ENCODE results near the gene POC1B.

Gene POC1B

GRCh38 chr12:89421092-89421835 lies 104.6 kb downstream of the POC1B start:
- no peak for TF ChIP-seq CTCF (IDR thresholded peaks at IDR 0.05; ENCODE audit: extremely low read depth, insufficient read depth, missing control alignments)
- DNase-seq (ENCODE audit: low spot score) = no peak
- in situ Hi-C loops (cut with MboI; ENCODE audit: low pct_unique_long_range_greater_than_20kb, low sequenced_read_pairs, unreplicated experiment) = no loop called here

DNA sequence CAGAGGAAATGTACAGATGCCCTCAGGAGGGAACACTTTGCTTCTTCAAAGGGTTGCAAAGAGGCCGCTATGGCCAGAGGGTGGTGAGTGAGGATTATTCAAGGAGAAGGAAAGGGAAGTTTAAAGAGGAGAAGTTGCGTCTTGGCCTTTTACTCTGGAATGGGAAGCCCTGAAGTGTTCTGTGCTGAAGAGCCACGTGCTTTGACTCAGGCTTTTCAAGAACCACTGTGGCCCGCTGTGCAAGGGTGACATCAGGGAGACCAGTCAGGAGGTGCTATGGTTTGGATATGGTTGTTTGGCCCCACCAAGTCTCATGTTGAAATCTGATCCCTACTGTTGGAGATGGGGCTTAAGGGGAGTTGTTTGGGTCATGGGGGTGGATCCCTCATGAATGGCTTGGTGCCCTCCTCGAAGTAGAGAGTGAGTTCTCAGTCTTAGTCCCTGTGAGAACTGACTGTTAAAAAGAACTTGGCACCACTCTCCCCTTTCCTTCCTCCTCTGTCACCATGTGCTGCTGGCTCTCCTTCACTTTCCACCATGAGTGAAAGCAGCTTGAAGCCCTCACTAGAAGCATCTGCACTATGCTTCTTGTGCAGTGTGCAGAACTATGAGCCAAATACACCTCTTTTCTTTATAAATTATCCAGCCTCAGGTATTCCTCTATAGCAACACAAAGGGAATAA lies 107.5 kb downstream of the POC1B start:
- no peak for TF ChIP-seq CTCF (IDR thresholded peaks at IDR 0.05; ENCODE audit: extremely low read depth, insufficient read depth, missing control alignments)
- DNase-seq (ENCODE audit: low spot score) = no peak
- in situ Hi-C loops (cut with MboI; ENCODE audit: low pct_unique_long_range_greater_than_20kb, low sequenced_read_pairs, unreplicated experiment) = no loop called here

DNA sequence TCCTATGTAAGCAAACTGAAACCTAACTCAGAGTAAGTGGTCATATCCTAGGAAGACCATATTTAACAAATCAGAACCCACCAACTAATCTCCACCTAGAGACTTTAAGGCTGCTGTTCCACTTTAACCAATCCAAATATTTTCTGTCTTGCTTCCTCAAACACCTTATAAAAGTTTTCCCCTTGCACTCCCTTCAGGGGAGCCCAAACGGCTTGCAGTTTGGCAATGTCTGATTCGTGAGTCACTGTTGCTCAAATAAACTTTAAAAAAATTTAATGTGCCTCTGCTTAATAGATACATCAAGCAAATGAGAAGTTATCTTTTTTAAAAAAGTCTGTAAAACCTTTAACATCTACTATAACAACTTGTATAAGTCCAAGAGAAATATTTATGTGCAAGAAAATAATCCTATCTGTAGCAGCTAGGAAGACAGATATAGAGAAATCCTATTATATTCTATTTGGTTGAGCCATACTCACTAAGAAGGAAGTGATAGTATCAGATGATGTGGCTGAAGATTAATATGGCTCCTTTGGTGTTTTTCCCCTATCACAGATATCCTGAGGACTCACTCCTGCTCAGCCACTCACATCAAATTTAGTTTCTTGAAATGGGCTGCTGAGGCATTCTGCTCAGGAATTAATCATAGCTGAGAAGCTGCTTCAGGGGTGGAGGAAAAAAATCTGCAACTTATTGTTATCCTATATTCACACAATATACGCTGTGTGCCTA lies 108.4 kb downstream of the POC1B start:
- TF ChIP-seq CTCF (IDR thresholded peaks at IDR 0.05; ENCODE audit: extremely low read depth, insufficient read depth, missing control alignments) = no peak
- in situ Hi-C loops (cut with MboI; ENCODE audit: low pct_unique_long_range_greater_than_20kb, low sequenced_read_pairs, unreplicated experiment) = no loop called here
- no peak for DNase-seq (ENCODE audit: low spot score)

DNA sequence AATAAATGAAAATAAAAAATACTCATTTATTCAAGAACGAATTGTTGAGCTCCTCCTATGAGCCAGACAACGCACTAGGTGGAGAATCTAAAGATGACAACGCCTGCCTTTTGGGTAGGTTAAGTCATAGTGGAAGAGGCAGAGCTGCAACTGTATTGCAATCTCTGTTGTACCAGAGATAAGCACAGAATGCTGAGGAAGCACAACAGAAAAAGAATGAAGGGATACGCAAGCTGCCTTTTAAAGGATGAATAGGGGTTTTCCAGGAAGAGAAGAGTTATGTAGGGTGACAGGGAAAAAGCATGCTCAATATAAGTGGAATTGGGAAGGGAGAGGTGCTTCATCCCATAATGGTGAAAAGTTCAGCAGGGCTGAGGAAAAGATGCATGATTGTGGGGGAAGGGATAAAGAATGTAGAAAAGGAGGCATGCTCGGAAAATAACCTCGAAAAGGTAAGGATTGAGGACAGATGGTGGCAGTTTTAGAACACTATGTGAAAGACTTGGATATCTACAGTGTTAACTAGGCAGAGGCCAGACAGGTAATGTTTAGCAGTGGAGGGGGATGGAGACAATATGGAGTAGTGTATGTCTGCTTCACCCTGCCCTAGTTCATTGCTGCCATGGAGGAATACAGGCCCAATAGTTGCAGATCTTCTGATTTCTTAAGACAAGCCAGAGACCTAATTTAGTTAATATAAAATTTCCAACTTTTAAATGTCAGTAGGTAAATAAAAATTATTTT lies 109.6 kb downstream of the POC1B start:
- in situ Hi-C loops (cut with MboI; ENCODE audit: low pct_unique_long_range_greater_than_20kb, low sequenced_read_pairs, unreplicated experiment) = no loop called here
- no peak for TF ChIP-seq CTCF (IDR thresholded peaks at IDR 0.05; ENCODE audit: extremely low read depth, insufficient read depth, missing control alignments)
- DNase-seq (ENCODE audit: low spot score) = no peak

GRCh38 chr12:89414851-89415250 lies 111.0 kb downstream of the POC1B start:
- in situ Hi-C loops (cut with MboI; ENCODE audit: low pct_unique_long_range_greater_than_20kb, low sequenced_read_pairs, unreplicated experiment) = no loop called here
- DNase-seq (ENCODE audit: low spot score) = no peak
- TF ChIP-seq CTCF (IDR thresholded peaks at IDR 0.05; ENCODE audit: extremely low read depth, insufficient read depth, missing control alignments) = no peak

- no peak for DNase-seq (ENCODE audit: low spot score)
- TF ChIP-seq CTCF (IDR thresholded peaks at IDR 0.05; ENCODE audit: extremely low read depth, insufficient read depth, missing control alignments) = no peak
- in situ Hi-C loops (cut with MboI; ENCODE audit: low pct_unique_long_range_greater_than_20kb, low sequenced_read_pairs, unreplicated experiment) = no loop called here
Measured at GRCh38 chr12:89414322-89414721, 111.5 kb downstream of the POC1B start.

Measured in GM13977 (cell line).